IMR-90 (cell line): ENCODE data around the gene IKZF3. TPM values are rescaled to one million over a fixed set of nuclear protein-coding genes. Genes with fewer than 3 reads are reported as not detected.

Experiments
- ATAC-seq: fragments of 200-7000 bp; cut with Tn5 transposase; 2 replicates; pipeline ENCODE4 v1.9.1; 2020; ENCODE audit warnings: low read depth, mild to moderate bottlenecking, moderate library complexity
- BruUV-seq: library from RNA; stranded (reverse); fragments of 400-500 nt; replicated peaks from 2 replicates; lab custom pipeline; 2021; lab: Mats Ljungman, UMichigan
- CTCF ChIA-PET: fragments of 300-600 bp; formaldehyde crosslinking; extraction: SDS; loops from one replicate; lab custom pipeline; 2021; ENCODE audit warnings: antibody characterized with exemption; lab: Yijun Ruan, JAX
- POLR2A ChIA-PET: fragments of 300-600 bp; sonication (Branson Sonifier 250); formaldehyde crosslinking; loops from one replicate; lab custom pipeline; 2022; ENCODE audit warnings: antibody characterized with exemption; ENCODE audit not compliant: unreplicated experiment; lab: Charles Lee
- DNase-seq: peaks from one replicate; pipeline ENCODE4 v3.0.0; 2013
- H2AFZ ChIP-seq: replicated peaks from 2 replicates; pipeline ENCODE3; 2013; ENCODE audit warnings: low read length, mild to moderate bottlenecking; ENCODE audit not compliant: poor library complexity
- H2AK5ac ChIP-seq: 2 replicates; pipeline ENCODE4 v1.6.1; 2013; ENCODE audit warnings: low read depth, low read length, inconsistent platforms
- H2AK9ac ChIP-seq: replicated peaks from 2 replicates; pipeline ENCODE3; 2013; ENCODE audit warnings: mild to moderate bottlenecking, low read depth, low read length, moderate library complexity; ENCODE audit not compliant: poor library complexity
- H2BK120ac ChIP-seq: 2 replicates; pipeline ENCODE4 v1.6.1; 2013; ENCODE audit warnings: low read depth, low read length, inconsistent platforms
- H2BK15ac ChIP-seq: 3 replicates; pipeline ENCODE4 v1.6.1; 2013; ENCODE audit warnings: low read depth, low read length, inconsistent platforms
- H2BK20ac ChIP-seq: 2 replicates; pipeline ENCODE4 v1.6.1; 2013; ENCODE audit warnings: low read depth, mild to moderate bottlenecking, inconsistent platforms, low read length, moderate library complexity
- H2BK5ac ChIP-seq: 2 replicates; pipeline ENCODE4 v1.6.1; 2013; ENCODE audit warnings: mild to moderate bottlenecking, low read depth, low read length, inconsistent platforms; ENCODE audit not compliant: poor library complexity, severe bottlenecking
- H3K14ac ChIP-seq: replicated peaks from 2 replicates; pipeline ENCODE4 v1.6.1; 2013; ENCODE audit warnings: low read depth, low read length, inconsistent platforms
- H3K18ac ChIP-seq: 2 replicates; pipeline ENCODE4 v1.6.1; 2013; ENCODE audit warnings: low read depth, low read length, control low read depth
- H3K23ac ChIP-seq: 2 replicates; pipeline ENCODE4 v1.6.1; 2013; ENCODE audit warnings: low read depth, low read length, inconsistent platforms
- H3K27ac ChIP-seq: 2 replicates; pipeline ENCODE4 v1.5.1; 2013; ENCODE audit warnings: mild to moderate bottlenecking, control low read depth, low read length; ENCODE audit not compliant: insufficient read depth
- H3K27me3 ChIP-seq: 2 replicates; pipeline ENCODE4 v1.6.1; 2013; ENCODE audit warnings: low read length; ENCODE audit not compliant: control insufficient read depth, insufficient read depth
- H3K36me3 ChIP-seq: 2 replicates; pipeline ENCODE4 v1.6.1; 2013; ENCODE audit warnings: low read length, mixed read lengths; ENCODE audit not compliant: control insufficient read depth, insufficient read depth
- H3K4ac ChIP-seq: 2 replicates; pipeline ENCODE4 v1.6.1; 2013; ENCODE audit warnings: low read depth, low read length, inconsistent platforms
- H3K4me1 ChIP-seq: 2 replicates; pipeline ENCODE4 v1.6.1; 2013; ENCODE audit warnings: low read length, mixed read lengths; ENCODE audit not compliant: control insufficient read depth, insufficient read depth
- H3K4me2 ChIP-seq: 2 replicates; pipeline ENCODE4 v1.6.1; 2013; ENCODE audit warnings: low read depth, mild to moderate bottlenecking, control low read depth, low read length, moderate library complexity
- H3K4me3 ChIP-seq: 2 replicates; pipeline ENCODE4 v1.5.1; 2013; ENCODE audit warnings: low read depth, mild to moderate bottlenecking, control low read depth, low read length, moderate library complexity; ENCODE audit not compliant: insufficient read depth
- H3K56ac ChIP-seq: 2 replicates; pipeline ENCODE4 v1.6.1; 2013; ENCODE audit warnings: low read length, inconsistent platforms; ENCODE audit not compliant: insufficient read depth; ENCODE audit errors: extremely low read depth
- H3K79me1 ChIP-seq, 2 experiments: 2 replicates each; pipeline ENCODE4 v1.6.1; 2013; ENCODE audit warnings: low read length in 2 of 2, inconsistent platforms in 1 of 2, low read depth in 1 of 2
- H3K9ac ChIP-seq: 2 replicates; pipeline ENCODE4 v1.6.1; 2013; ENCODE audit warnings: low read depth, low read length, control low read depth
- H3K9me1 ChIP-seq: 2 replicates; pipeline ENCODE4 v1.6.1; 2013; ENCODE audit warnings: low read length, inconsistent platforms; ENCODE audit not compliant: insufficient read depth
- H3K9me3 ChIP-seq: 2 replicates; pipeline ENCODE4 v1.6.1; 2013; ENCODE audit warnings: low read length; ENCODE audit not compliant: control insufficient read depth, insufficient read depth
- H4K20me1 ChIP-seq: 2 replicates; pipeline ENCODE4 v1.6.1; 2013; ENCODE audit warnings: low read length, inconsistent platforms; ENCODE audit not compliant: insufficient read depth
- H4K5ac ChIP-seq: 2 replicates; pipeline ENCODE4 v1.6.1; 2013; ENCODE audit warnings: mild to moderate bottlenecking, low read depth, low read length, control low read depth
- H4K8ac ChIP-seq, 2 experiments: 2 replicates each; pipeline ENCODE4 v1.6.1; 2013; ENCODE audit warnings: low read depth in 2 of 2, low read length in 2 of 2, control low read depth in 1 of 2, inconsistent platforms in 1 of 2
- H4K91ac ChIP-seq: 2 replicates; pipeline ENCODE4 v1.6.1; 2013; ENCODE audit warnings: low read depth, low read length, inconsistent platforms; ENCODE audit not compliant: insufficient read depth
- BHLHE40 ChIP-seq: fragments of 150-350 bp; IDR thresholded peaks from 2 replicates; pipeline ENCODE4 v1.6.1; 2016; ENCODE audit warnings: mild to moderate bottlenecking, low read depth, low read length
- FOS ChIP-seq: fragments of 150-350 bp; IDR thresholded peaks from 2 replicates; pipeline ENCODE4 v1.6.1; 2016; ENCODE audit warnings: low read depth, low read length
- MAFK ChIP-seq: IDR thresholded peaks from 2 replicates; pipeline ENCODE4 v1.6.1; 2012; ENCODE audit warnings: low read depth, low read length, improper control_type of control experiment
- RCOR1 ChIP-seq: IDR thresholded peaks from 2 replicates; pipeline ENCODE4 v1.6.1; 2012; ENCODE audit warnings: mild to moderate bottlenecking, low read length, improper control_type of control experiment; ENCODE audit not compliant: insufficient replicate concordance
- RFX5 ChIP-seq: IDR thresholded peaks from 2 replicates; pipeline ENCODE4 v1.8.0; 2012; ENCODE audit warnings: low read depth, mild to moderate bottlenecking, low read length, moderate library complexity
- WGBS, 2 experiments: methylation state at CpG; one replicate each; pipeline versions ENCODE4 v1.1.5 to v1.1.7; 2013; ENCODE audit warnings: missing lambda C conversion rate in 2 of 2; ENCODE audit not compliant: insufficient read length in 1 of 2; ENCODE audit errors: extremely low coverage in 2 of 2; 5-methylcytosine and 5-hydroxymethylcytosine counted together
- dilution Hi-C: fragments of 300-500 bp; cut with HindIII; formaldehyde crosslinking; loops from one replicate; pipeline ENCODE4 v1.14.3; 2018; ENCODE audit warnings: low sequenced_read_pairs; ENCODE audit not compliant: unreplicated experiment
- in situ Hi-C: fragments of 300-500 bp; cut with MboI; formaldehyde crosslinking; loops from 3 replicates; pipeline ENCODE4 v1.14.3; 2019; ENCODE audit warnings: low sequenced_read_pairs, inconsistent platforms, mixed read lengths
- intact Hi-C: fragments of 100-400 bp; cut with micrococcal nuclease; formaldehyde crosslinking; loops from 2 replicates; pipeline ENCODE4 v1.10.0; 2022
- polyA plus RNA-seq, 3 experiments: library from polyadenylated mRNA; depleted of rRNA; stranded (reverse); fragments of >200 nt; gene quantifications; 2 replicates each; pipeline ENCODE4 v1.2.3, GENCODE V29; 2012; ENCODE audit warnings: low replicate concordance in 1 of 3
- total RNA-seq: library from RNA; depleted of rRNA; stranded (reverse); fragments of >200 nt; gene quantifications from 2 replicates; pipeline ENCODE4 v1.2.3, GENCODE V29; 2012
- TF ChIP-seq, protein P1 (sequence below): conservative IDR thresholded peaks from 2 replicates; pipeline ENCODE4 v1.5.1; 2012; ENCODE audit warnings: mild to moderate bottlenecking, low read depth, low read length, improper control_type of control experiment

IKZF3 gene
- total and polyA plus RNA-seq, 2 of the 4 experiments (the other 2 are of a cell fraction) = not detected

- H3K79me1 ChIP-seq = no peaks in the 10 kb centered on the region
- no peaks in the 10 kb centered on the region for H3K27me3 ChIP-seq
- dilution Hi-C loops (no loop called here), in situ Hi-C loops (no loop called here), intact Hi-C loops (no loop called here)
- no peak overlapping the region for H3K56ac ChIP-seq
- no peak overlapping the region for H3K27ac ChIP-seq
- no TSS peak for BruUV-seq
- H3K36me3 ChIP-seq = peaks cover 11% of the 10 kb centered on the region
- H2BK20ac ChIP-seq = no peak overlapping the region
- H3K4me2 ChIP-seq = no peak overlapping the region
- H2AK5ac ChIP-seq = no peak overlapping the region
- H3K4ac ChIP-seq = no peak overlapping the region
- no peaks in the 10 kb centered on the region for H3K9me3 ChIP-seq
- ATAC-seq (no peak), DNase-seq (no peak)
- ChIA-PET POLR2A (no interaction called here), CTCF (no interaction called here)
- no peak overlapping the region for H2AFZ ChIP-seq
- H4K5ac ChIP-seq = no peak overlapping the region
- H4K20me1 ChIP-seq = no peaks in the 10 kb centered on the region
- WGBS, 2 experiments = 93% methylated on average over 3 of the region's 6 CpGs; no CpG with 5 or more reads in 1 of the 2 experiments
- no peak overlapping the region for H2BK15ac ChIP-seq
- H2BK5ac ChIP-seq = no peak overlapping the region
- H4K91ac ChIP-seq = no peak overlapping the region
- no peak overlapping the region for H2BK120ac ChIP-seq
- H3K18ac ChIP-seq = no peak overlapping the region
- no peak overlapping the region for H3K9ac ChIP-seq
- no peak overlapping the region for H4K8ac ChIP-seq
- no peaks in the 10 kb centered on the region for H3K4me1 ChIP-seq
- no peak overlapping the region for H3K14ac ChIP-seq
- no peak overlapping the region for H2AK9ac ChIP-seq
- H3K9me1 ChIP-seq = no peaks in the 10 kb centered on the region
- no peak for TF ChIP-seq BHLHE40
- no peak for TF ChIP-seq FOS
- TF ChIP-seq RFX5 = no peak
- TF ChIP-seq, protein P1, sequence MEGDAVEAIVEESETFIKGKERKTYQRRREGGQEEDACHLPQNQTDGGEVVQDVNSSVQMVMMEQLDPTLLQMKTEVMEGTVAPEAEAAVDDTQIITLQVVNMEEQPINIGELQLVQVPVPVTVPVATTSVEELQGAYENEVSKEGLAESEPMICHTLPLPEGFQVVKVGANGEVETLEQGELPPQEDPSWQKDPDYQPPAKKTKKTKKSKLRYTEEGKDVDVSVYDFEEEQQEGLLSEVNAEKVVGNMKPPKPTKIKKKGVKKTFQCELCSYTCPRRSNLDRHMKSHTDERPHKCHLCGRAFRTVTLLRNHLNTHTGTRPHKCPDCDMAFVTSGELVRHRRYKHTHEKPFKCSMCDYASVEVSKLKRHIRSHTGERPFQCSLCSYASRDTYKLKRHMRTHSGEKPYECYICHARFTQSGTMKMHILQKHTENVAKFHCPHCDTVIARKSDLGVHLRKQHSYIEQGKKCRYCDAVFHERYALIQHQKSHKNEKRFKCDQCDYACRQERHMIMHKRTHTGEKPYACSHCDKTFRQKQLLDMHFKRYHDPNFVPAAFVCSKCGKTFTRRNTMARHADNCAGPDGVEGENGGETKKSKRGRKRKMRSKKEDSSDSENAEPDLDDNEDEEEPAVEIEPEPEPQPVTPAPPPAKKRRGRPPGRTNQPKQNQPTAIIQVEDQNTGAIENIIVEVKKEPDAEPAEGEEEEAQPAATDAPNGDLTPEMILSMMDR = no peak
- no peak for TF ChIP-seq MAFK
- no peak for TF ChIP-seq RCOR1
- no peak overlapping the region for H3K23ac ChIP-seq
- no peak overlapping the region for H3K4me3 ChIP-seq
These were observed 44.8 kb upstream of the IKZF3 start for GRCh38 chr17:39908789-39909352.
